MCF 10A (cell line): Measurements from ENCODE around the gene SLC22A1. TPM values are rescaled to one million over a fixed set of nuclear protein-coding genes. Genes with fewer than 3 reads are reported as not detected.

Source experiments
- BruUV-seq: library from RNA; stranded (reverse); fragments of 400-500 nt; replicated peaks from 2 replicates; lab custom pipeline; 2021; lab: Mats Ljungman, UMichigan
- CTCF ChIA-PET: fragments of 300-600 bp; sonication (Branson Sonifier 250); formaldehyde crosslinking; extraction: SDS; loops from one replicate; lab custom pipeline; 2021; ENCODE audit warnings: antibody characterized with exemption, inconsistent platforms; lab: Yijun Ruan, JAX
- POLR2A ChIA-PET: fragments of 300-600, 350-650 bp; sonication (Branson Sonifier 250); formaldehyde crosslinking; extraction: SDS; loops from one replicate; lab custom pipeline; 2020; ENCODE audit warnings: antibody characterized with exemption, inconsistent platforms; lab: Yijun Ruan, JAX
- DNase-seq: peaks from one replicate; pipeline ENCODE4 v3.0.0-alpha.2; 2018; ENCODE audit not compliant: unreplicated experiment
- H3K27ac Mint-ChIP-seq: one replicate; pipeline ENCODE4 v1.8.0; 2022; ENCODE audit warnings: mild to moderate bottlenecking, low read depth, mixed read lengths; ENCODE audit not compliant: unreplicated experiment
- H3K27me3 Mint-ChIP-seq: one replicate; pipeline ENCODE4 v1.8.0; 2022; ENCODE audit warnings: mixed read lengths; ENCODE audit not compliant: insufficient read depth, unreplicated experiment
- H3K36me3 Mint-ChIP-seq: one replicate; pipeline ENCODE4 v1.8.0; 2022; ENCODE audit warnings: mild to moderate bottlenecking, moderate library complexity, mixed read lengths; ENCODE audit not compliant: insufficient read depth, unreplicated experiment
- H3K4me1 Mint-ChIP-seq: one replicate; pipeline ENCODE4 v1.8.0; 2022; ENCODE audit warnings: mixed read lengths; ENCODE audit not compliant: insufficient read depth, unreplicated experiment
- H3K4me3 Mint-ChIP-seq: one replicate; pipeline ENCODE4 v1.8.0; 2022; ENCODE audit warnings: mild to moderate bottlenecking, moderate library complexity, mixed read lengths; ENCODE audit not compliant: unreplicated experiment
- H3K9me3 Mint-ChIP-seq: one replicate; pipeline ENCODE4 v1.8.0; 2022; ENCODE audit warnings: mixed read lengths; ENCODE audit not compliant: unreplicated experiment
- CTCF ChIP-seq: fragments of 200-600 bp; IDR thresholded peaks from one replicate; pipeline ENCODE4 v1.8.0; 2022; ENCODE audit warnings: antibody characterized with exemption, mild to moderate bottlenecking; ENCODE audit not compliant: unreplicated experiment
- intact Hi-C: fragments of 100-400 bp; cut with micrococcal nuclease; formaldehyde crosslinking; loops from 2 replicates; pipeline ENCODE4 v1.14.1; 2022
- total RNA-seq: library from RNA; stranded (reverse); gene quantifications from 2 replicates; pipeline ENCODE4 v1.2.3, GENCODE V29; 2022

The SLC22A1 gene
- total RNA-seq, 1 experiment from 2014 or later, result 0.86 TPM

- no TSS peak for BruUV-seq
- Mint-ChIP-seq H3K4me3 (no peak overlapping the region), H3K4me1 (peaks cover 5% of the 10 kb centered on the region), H3K27me3 (no peaks in the 10 kb centered on the region), H3K36me3 (peaks cover 6% of the 10 kb centered on the region), H3K27ac (no peak overlapping the region), H3K9me3 (peaks cover 17% of the 10 kb centered on the region)
- TF ChIP-seq CTCF, result no peak
- ChIA-PET CTCF (interaction anchor here (1.1 to 1.8 kb wide), 3 partner anchors 10 to 308 kb away, joined by 3 to 6 read pairs (median 4); no protein-coding TSS in a partner anchor), POLR2A (interaction anchor here (1.2 kb wide), 1 partner anchor 9 kb away, joined by 3 read pairs; no protein-coding TSS in a partner anchor)
- no peak for DNase-seq
- intact Hi-C loops, result no loop called here
Measured at GRCh38 chr6:160147146-160147536, 25.5 kb downstream of the SLC22A1 start.

- Mint-ChIP-seq H3K36me3 (no peaks in the 10 kb centered on the region), H3K27ac (no peak overlapping the region), H3K4me3 (no peak overlapping the region), H3K9me3 (peaks cover 35% of the 10 kb centered on the region), H3K27me3 (no peaks in the 10 kb centered on the region), H3K4me1 (no peaks in the 10 kb centered on the region)
- no peak for TF ChIP-seq CTCF
- ChIA-PET CTCF (interaction anchor here (1.0 kb wide), 1 partner anchor 365 kb away, joined by 4 read pairs; no protein-coding TSS in a partner anchor), POLR2A (interaction anchor here (1.4 kb wide), 1 partner anchor 11 kb away, joined by 3 read pairs; no protein-coding TSS in a partner anchor)
- BruUV-seq, result no TSS peak
- intact Hi-C loops, result no loop called here
- DNase-seq, result no peak
Measured at GRCh38 chr6:160154471-160154870, 32.9 kb downstream of the SLC22A1 start.

- Mint-ChIP-seq H3K4me1 (no peaks in the 10 kb centered on the region), H3K27me3 (no peaks in the 10 kb centered on the region), H3K9me3 (peaks cover 27% of the 10 kb centered on the region), H3K36me3 (no peaks in the 10 kb centered on the region), H3K4me3 (no peak overlapping the region), H3K27ac (no peak overlapping the region)
- no TSS peak for BruUV-seq
- POLR2A ChIA-PET, result no interaction called here
- CTCF ChIA-PET, result interaction anchor here (1.0 to 1.3 kb wide), 2 partner anchors 18 to 299 kb away, joined by 4 to 5 read pairs; no protein-coding TSS in a partner anchor
- intact Hi-C loops, result no loop called here
- TF ChIP-seq CTCF, result no peak
- DNase-seq, result no peak
Measured at GRCh38 chr6:160156842-160157241, 35.2 kb downstream of the SLC22A1 start.

DNA sequence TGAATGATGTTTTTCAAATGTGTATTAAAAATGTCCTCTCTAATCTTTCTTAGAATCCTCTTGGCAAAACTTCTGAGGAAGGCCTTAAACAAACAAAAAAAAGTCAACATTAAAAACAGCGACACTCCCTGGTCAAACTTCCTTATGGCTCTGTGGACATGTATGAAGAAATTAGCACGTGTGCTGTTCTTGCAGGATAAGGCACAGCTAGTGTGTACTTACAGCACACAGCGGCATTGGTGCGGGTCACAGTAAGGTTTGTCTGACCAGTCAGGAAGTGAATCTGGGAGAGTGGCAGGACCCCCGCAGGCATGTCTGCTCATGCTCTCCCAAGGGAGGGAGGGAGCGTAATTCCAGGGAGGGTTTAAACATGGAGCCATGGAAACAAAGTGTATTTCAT, 38.8 kb downstream of the SLC22A1 start:
- no peak for DNase-seq
- CTCF ChIA-PET, result interaction anchor here (0.6 to 0.7 kb wide), 2 partner anchors 60 to 1999 kb away, joined by 4 read pairs; no protein-coding TSS in a partner anchor

More for the DNA sequence above, 38.8 kb downstream of the SLC22A1 start:
- Mint-ChIP-seq H3K27ac (no peak overlapping the region), H3K4me1 (no peaks in the 10 kb centered on the region), H3K27me3 (no peaks in the 10 kb centered on the region), H3K36me3 (no peaks in the 10 kb centered on the region), H3K9me3 (peaks cover 7% of the 10 kb centered on the region), H3K4me3 (no peak overlapping the region)
- intact Hi-C loops, result no loop called here
- BruUV-seq, result no TSS peak
- TF ChIP-seq CTCF, result no peak
- POLR2A ChIA-PET, result no interaction called here
